ENCODE data around the gene TRIM52. TPM values are rescaled to one million over a fixed set of nuclear protein-coding genes. Genes with fewer than 3 reads are reported as not detected.

Gene TRIM52
- total and polyA plus RNA-seq, 9 of the 15 experiments (the other 6 are each of a cell fraction or from before 2014, with no cell fraction given), result 3.3 to 21.9 (median 13.5) TPM

DNA sequence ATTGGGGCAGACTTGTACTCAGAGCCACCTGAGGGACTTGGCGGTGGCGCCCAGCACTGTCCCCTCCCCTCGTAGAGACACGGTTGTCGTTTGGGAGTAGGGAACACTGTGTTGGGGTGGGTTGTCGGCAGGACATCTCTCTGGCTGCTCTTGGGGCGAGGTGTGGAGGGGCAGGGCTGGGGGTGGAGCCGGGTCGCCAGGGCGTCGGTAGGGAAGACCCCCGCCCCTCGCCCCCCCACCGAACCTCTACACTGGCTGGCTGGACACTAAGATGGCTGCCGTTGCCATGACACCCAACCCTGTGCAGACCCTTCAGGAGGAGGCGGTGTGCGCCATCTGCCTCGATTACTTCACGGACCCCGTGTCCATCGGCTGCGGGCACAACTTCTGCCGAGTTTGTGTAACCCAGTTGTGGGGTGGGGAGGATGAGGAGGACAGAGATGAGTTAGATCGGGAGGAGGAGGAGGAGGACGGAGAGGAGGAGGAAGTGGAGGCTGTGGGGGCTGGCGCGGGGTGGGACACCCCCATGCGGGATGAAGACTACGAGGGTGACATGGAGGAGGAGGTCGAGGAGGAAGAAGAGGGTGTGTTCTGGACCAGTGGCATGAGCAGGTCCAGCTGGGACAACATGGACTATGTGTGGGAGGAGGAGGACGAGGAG is 37.1 kb downstream of the TRIM52 start (continued):
- TF ChIP-seq, protein P1, sequence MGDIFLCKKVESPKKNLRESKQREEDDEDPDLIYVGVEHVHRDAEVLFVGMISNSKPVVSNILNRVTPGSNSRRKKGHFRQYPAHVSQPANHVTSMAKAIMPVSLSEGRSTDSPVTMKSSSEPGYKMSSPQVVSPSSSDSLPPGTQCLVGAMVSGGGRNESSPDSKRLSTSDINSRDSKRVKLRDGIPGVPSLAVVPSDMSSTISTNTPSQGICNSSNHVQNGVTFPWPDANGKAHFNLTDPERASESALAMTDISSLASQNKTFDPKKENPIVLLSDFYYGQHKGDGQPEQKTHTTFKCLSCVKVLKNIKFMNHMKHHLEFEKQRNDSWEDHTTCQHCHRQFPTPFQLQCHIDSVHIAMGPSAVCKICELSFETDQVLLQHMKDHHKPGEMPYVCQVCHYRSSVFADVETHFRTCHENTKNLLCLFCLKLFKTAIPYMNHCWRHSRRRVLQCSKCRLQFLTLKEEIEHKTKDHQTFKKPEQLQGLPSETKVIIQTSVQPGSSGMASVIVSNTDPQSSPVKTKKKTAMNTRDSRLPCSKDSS (IDR thresholded peaks at IDR 0.05; ENCODE audit: low read depth, partially characterized antibody), result no peak
- no peak for TF ChIP-seq MAFK (IDR thresholded peaks at IDR 0.05; ENCODE audit: low read length)
- TF ChIP-seq, protein P2, sequence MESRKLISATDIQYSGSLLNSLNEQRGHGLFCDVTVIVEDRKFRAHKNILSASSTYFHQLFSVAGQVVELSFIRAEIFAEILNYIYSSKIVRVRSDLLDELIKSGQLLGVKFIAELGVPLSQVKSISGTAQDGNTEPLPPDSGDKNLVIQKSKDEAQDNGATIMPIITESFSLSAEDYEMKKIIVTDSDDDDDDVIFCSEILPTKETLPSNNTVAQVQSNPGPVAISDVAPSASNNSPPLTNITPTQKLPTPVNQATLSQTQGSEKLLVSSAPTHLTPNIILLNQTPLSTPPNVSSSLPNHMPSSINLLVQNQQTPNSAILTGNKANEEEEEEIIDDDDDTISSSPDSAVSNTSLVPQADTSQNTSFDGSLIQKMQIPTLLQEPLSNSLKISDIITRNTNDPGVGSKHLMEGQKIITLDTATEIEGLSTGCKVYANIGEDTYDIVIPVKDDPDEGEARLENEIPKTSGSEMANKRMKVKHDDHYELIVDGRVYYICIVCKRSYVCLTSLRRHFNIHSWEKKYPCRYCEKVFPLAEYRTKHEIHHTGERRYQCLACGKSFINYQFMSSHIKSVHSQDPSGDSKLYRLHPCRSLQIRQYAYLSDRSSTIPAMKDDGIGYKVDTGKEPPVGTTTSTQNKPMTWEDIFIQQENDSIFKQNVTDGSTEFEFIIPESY (CRISPR knock-in tag; IDR thresholded peaks at IDR 0.05), result no peak
- TF ChIP-seq, protein P3, sequence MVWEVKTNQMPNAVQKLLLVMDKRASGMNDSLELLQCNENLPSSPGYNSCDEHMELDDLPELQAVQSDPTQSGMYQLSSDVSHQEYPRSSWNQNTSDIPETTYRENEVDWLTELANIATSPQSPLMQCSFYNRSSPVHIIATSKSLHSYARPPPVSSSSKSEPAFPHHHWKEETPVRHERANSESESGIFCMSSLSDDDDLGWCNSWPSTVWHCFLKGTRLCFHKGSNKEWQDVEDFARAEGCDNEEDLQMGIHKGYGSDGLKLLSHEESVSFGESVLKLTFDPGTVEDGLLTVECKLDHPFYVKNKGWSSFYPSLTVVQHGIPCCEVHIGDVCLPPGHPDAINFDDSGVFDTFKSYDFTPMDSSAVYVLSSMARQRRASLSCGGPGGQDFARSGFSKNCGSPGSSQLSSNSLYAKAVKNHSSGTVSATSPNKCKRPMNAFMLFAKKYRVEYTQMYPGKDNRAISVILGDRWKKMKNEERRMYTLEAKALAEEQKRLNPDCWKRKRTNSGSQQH (CRISPR knock-in tag; IDR thresholded peaks at IDR 0.05), result peak; percentile 81
- TF ChIP-seq TSHZ1 (CRISPR knock-in tag; IDR thresholded peaks at IDR 0.05), result no peak
- TF ChIP-seq ZNF512 (tag; IDR thresholded peaks at IDR 0.05), result no peak
- no peak for TF ChIP-seq ZNF511 (CRISPR knock-in tag; IDR thresholded peaks at IDR 0.05)
- TF ChIP-seq KDM5B (IDR thresholded peaks at IDR 0.05; ENCODE audit: insufficient replicate concordance, low read depth, low read length), result peak; percentile 72
- TF ChIP-seq TBP (optimal IDR thresholded peaks at IDR 0.05; ENCODE audit: low read depth, low read length), result no peak
- no peak for TF ChIP-seq FOXK1 (CRISPR knock-in tag; IDR thresholded peaks at IDR 0.05; ENCODE audit: borderline replicate concordance)
- no peak for TF ChIP-seq RUNX1 (IDR thresholded peaks at IDR 0.05; ENCODE audit: low read depth)
- no peak for TF ChIP-seq MAFF (IDR thresholded peaks at IDR 0.05; ENCODE audit: low read length)
- TF ChIP-seq, protein P4, sequence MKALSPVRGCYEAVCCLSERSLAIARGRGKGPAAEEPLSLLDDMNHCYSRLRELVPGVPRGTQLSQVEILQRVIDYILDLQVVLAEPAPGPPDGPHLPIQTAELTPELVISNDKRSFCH (CRISPR knock-in tag; IDR thresholded peaks at IDR 0.05), result no peak
- TF ChIP-seq, protein P4 (tag; IDR thresholded peaks at IDR 0.05), result no peak
